ENCODE measurements around the gene XIST.
"Not testable (repeated sequence)": the region's sequence is repeated elsewhere in the genome, so short reads cannot be mapped to it uniquely, and the experiment has no call there.

Gene XIST

DNA sequence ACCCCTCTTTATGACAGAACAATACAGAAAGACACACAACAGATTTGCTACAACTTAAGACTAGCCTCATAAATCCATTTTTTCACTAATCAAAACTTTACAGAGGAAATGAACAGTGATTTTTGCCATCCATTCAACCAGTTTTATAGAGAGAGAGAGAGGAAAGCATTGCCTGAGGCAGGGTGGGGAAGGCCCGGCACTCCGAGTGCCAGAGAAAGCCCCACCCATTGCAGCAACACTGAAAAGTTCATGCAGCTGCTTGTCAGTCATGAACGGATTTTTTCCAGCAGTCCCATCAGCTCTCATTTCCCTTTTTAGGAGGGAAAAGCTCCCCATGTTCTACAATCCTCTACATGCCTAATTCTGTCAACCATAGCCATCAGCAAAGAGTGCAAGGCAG lies 52.6 kb downstream of the XIST start:
- DNase-seq (ENCODE audit: low read depth): no peak

DNA sequence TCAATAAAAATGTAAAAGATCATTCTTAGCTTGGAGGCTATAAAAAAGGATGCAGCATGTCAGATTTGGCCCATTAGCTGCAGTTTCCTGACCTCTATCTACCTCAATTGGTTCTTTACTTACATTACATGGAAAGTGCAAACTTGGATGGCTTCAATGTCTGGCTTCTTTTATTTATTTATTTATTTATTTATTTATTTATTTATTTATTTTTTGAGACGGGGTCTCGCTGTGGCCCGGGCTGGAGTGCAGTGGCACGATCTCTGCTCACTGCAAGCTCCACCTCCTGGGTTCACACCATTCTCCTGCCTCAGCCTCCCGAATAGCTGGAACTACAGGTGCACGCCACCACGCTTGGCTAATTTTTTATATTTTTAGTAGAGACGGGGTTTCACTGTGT lies 60.0 kb downstream of the XIST start:
- not testable (repeated sequence) for DNase-seq (ENCODE audit: low read depth)

DNA sequence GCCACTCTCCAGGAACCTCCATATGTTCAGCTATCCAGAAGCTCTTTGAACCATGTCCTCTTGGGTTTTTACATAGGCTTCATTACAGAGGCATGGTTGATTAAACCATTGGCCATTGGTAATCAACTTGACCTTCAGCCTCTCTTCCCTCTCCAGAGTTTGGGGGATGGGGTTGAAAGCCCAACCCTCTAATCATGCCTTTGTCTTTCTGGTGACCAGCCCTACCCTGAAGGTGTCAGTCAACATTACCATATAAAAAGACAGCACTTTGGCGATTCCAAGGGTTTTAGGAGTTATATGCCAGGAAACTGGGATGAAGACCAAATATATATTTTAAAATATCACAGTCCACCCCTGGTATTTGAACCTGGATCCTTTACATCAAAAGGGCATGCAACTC lies 67.0 kb downstream of the XIST start:
- no peak for DNase-seq (ENCODE audit: low read depth)
